Ascending aorta (tissue), 2 donors: ENCODE measurements around the gene TULP1. TPM values are rescaled to one million over a fixed set of nuclear protein-coding genes. Genes with fewer than 3 reads are reported as not detected.

Source experiments
- DNase-seq, 2 donors: peaks; one replicate each; pipeline ENCODE4 v3.0.0-alpha.2; 2019; ENCODE audit warnings: low spot score in 2 of 2
- H3K27ac ChIP-seq, 2 donors: fragments of 200-600 bp; sonication (generic); one replicate each; pipeline ENCODE4 v1.5.1; 2016 to 2017; ENCODE audit warnings: mild to moderate bottlenecking in 1 of 2
- H3K27me3 ChIP-seq: fragments of 200-600 bp; sonication (generic); one replicate; pipeline ENCODE4 v1.5.1; 2017
- H3K36me3 ChIP-seq, 2 donors: fragments of 200-600 bp; sonication (generic); one replicate each; pipeline ENCODE4 v1.5.1; 2016
- H3K4me1 ChIP-seq, 2 donors: fragments of 200-600 bp; sonication (generic); one replicate each; pipeline ENCODE4 v1.5.1; 2016 to 2017; ENCODE audit warnings: mild to moderate bottlenecking in 1 of 2
- H3K4me3 ChIP-seq, 2 donors: fragments of 200-600 bp; sonication (generic); one replicate each; pipeline ENCODE4 v1.5.1; 2016 to 2017; ENCODE audit warnings: mild to moderate bottlenecking in 1 of 2
- H3K9me3 ChIP-seq, 2 donors: fragments of 200-600 bp; sonication (generic); one replicate each; pipeline ENCODE4 v1.5.1; 2016
- CTCF ChIP-seq, 3 experiments: fragments of 200-600 bp in 2 of 3; fragments of 450-650 bp in 1 of 3; sonication (generic) in 2 of 3; IDR thresholded peaks; one replicate each; pipeline ENCODE4 v1.5.1; 2016 to 2019; ENCODE audit warnings: antibody characterized with exemption in 3 of 3, mild to moderate bottlenecking in 1 of 3, moderate library complexity in 1 of 3
- intact Hi-C: fragments of 100-400 bp; cut with DNase I; formaldehyde crosslinking; loops from one replicate; pipeline ENCODE4 v1.15.1; 2023
- total RNA-seq: library from RNA; depleted of rRNA; stranded (reverse); fragments of >200 nt; gene quantifications from one replicate; pipeline ENCODE4 v1.1.0, GENCODE V29; 2016

TULP1 gene
- total RNA-seq, 1 donor from 2014 or later, result not detected

GRCh38 chr6:35507221-35507620 is 5.5 kb downstream of the TULP1 start:
- no peaks in the 10 kb centered on the region for H3K36me3 ChIP-seq
- intact Hi-C loops, result no loop called here
- H3K27me3 ChIP-seq, result peaks cover 17% of the 10 kb centered on the region
- H3K9me3 ChIP-seq, result no peaks in the 10 kb centered on the region
- H3K4me1 ChIP-seq, result peaks cover 2 to 3% of the 10 kb centered on the region in 2 donors
- TF ChIP-seq CTCF (IDR thresholded peaks at IDR 0.05), result no peak
- no peak overlapping the region for H3K4me3 ChIP-seq
- DNase-seq, result no peak
- no peak overlapping the region for H3K27ac ChIP-seq

GRCh38 chr6:35506536-35506935 is 6.2 kb downstream of the TULP1 start:
- DNase-seq, result no peak
- TF ChIP-seq CTCF (IDR thresholded peaks at IDR 0.05), result no peak
- Histone ChIP-seq H3K4me1 (peaks cover under 1 to 2% of the 10 kb centered on the region in 2 donors), H3K9me3 (no peaks in the 10 kb centered on the region), H3K4me3 (no peak overlapping the region), H3K27ac (no peak overlapping the region), H3K36me3 (no peaks in the 10 kb centered on the region), H3K27me3 (peaks cover 10% of the 10 kb centered on the region)
- intact Hi-C loops, result no loop called here

GRCh38 chr6:35505999-35506412 is 6.7 kb downstream of the TULP1 start:
- Histone ChIP-seq H3K4me1 (no peaks in the 10 kb centered on the region), H3K36me3 (no peaks in the 10 kb centered on the region), H3K27ac (no peak overlapping the region), H3K9me3 (no peaks in the 10 kb centered on the region), H3K4me3 (no peak overlapping the region), H3K27me3 (peaks cover 10% of the 10 kb centered on the region)
- no peak for TF ChIP-seq CTCF (IDR thresholded peaks at IDR 0.05)
- DNase-seq, result no peak
- intact Hi-C loops, result no loop called here

GRCh38 chr6:35503534-35503933 is 9.2 kb downstream of the TULP1 start:
- intact Hi-C loops, result no loop called here

GRCh38 chr6:35501784-35502183 is 10.9 kb downstream of the TULP1 start:
- Histone ChIP-seq H3K9me3 (no peaks in the 10 kb centered on the region), H3K36me3 (no peaks in the 10 kb centered on the region), H3K27me3 (peaks cover 10% of the 10 kb centered on the region), H3K4me3 (no peak overlapping the region), H3K27ac (no peak overlapping the region), H3K4me1 (peaks cover 3 to 10% of the 10 kb centered on the region in 2 donors)
- TF ChIP-seq CTCF (IDR thresholded peaks at IDR 0.05), result no peak
- DNase-seq, result no peak
- intact Hi-C loops, result no loop called here

More at GRCh38 chr6:35503534-35503933, 9.2 kb downstream of the TULP1 start:
- no peaks in the 10 kb centered on the region for H3K9me3 ChIP-seq
- H3K4me3 ChIP-seq, result no peak overlapping the region
- peaks cover 10% of the 10 kb centered on the region for H3K27me3 ChIP-seq
- H3K27ac ChIP-seq, result no peak overlapping the region
- no peak for TF ChIP-seq CTCF (IDR thresholded peaks at IDR 0.05)
- no peak for DNase-seq
- no peaks in the 10 kb centered on the region for H3K36me3 ChIP-seq
- no peaks in the 10 kb centered on the region for H3K4me1 ChIP-seq

GRCh38 chr6:35500782-35501181 is 11.9 kb downstream of the TULP1 start:
- no peaks in the 10 kb centered on the region for H3K9me3 ChIP-seq
- no peak overlapping the region for H3K4me3 ChIP-seq
- peaks cover 3 to 10% of the 10 kb centered on the region in 2 donors for H3K4me1 ChIP-seq
- intact Hi-C loops, result no loop called here
- no peak overlapping the region for H3K27ac ChIP-seq
- peaks cover 6% of the 10 kb centered on the region for H3K27me3 ChIP-seq
- DNase-seq, result no peak
- no peaks in the 10 kb centered on the region for H3K36me3 ChIP-seq
- TF ChIP-seq CTCF (IDR thresholded peaks at IDR 0.05), result no peak
